MM.1S (cell line): Measurements from ENCODE around the gene KLK10.

Experiments used
- DNase-seq: peaks from one replicate; pipeline ENCODE4 v3.0.0-alpha.2; 2015
- H2AFZ ChIP-seq: fragments of 300-600 bp; sonication (generic); 2 replicates; pipeline ENCODE4 v1.6.0; 2016; ENCODE audit warnings: antibody characterized with exemption, low read length
- H3F3A ChIP-seq: fragments of 300-600 bp; sonication (generic); 2 replicates; pipeline ENCODE4 v1.6.1; 2016; ENCODE audit warnings: mild to moderate bottlenecking, antibody characterized with exemption, low read length, moderate library complexity, mixed read lengths; ENCODE audit not compliant: insufficient read depth
- H3K27ac ChIP-seq: fragments of 300-600 bp; sonication (generic); 2 replicates; pipeline ENCODE4 v1.5.1; 2016; ENCODE audit warnings: mild to moderate bottlenecking, low read length
- H3K27me3 ChIP-seq: fragments of 300-600 bp; sonication (generic); replicated peaks from 2 replicates; pipeline ENCODE4 v1.6.0; 2016; ENCODE audit warnings: low read length; ENCODE audit not compliant: insufficient read depth
- H3K36me3 ChIP-seq: fragments of 300-600 bp; sonication (generic); replicated peaks from 2 replicates; pipeline ENCODE4 v1.6.1; 2016; ENCODE audit warnings: mild to moderate bottlenecking, low read length, mixed read lengths; ENCODE audit not compliant: insufficient read depth
- H3K4me1 ChIP-seq: fragments of 300-600 bp; sonication (generic); 2 replicates; pipeline ENCODE4 v1.6.1; 2016; ENCODE audit warnings: low read length, mixed read lengths
- H3K4me2 ChIP-seq: fragments of 300-600 bp; sonication (generic); 2 replicates; pipeline ENCODE4 v1.6.0; 2016; ENCODE audit warnings: low read depth, low read length
- H3K4me3 ChIP-seq: fragments of 300-600 bp; sonication (generic); 2 replicates; pipeline ENCODE4 v1.5.1; 2016; ENCODE audit warnings: low read length, mixed read lengths
- H3K79me2 ChIP-seq: fragments of 300-600 bp; sonication (generic); 2 replicates; pipeline ENCODE4 v1.6.1; 2016; ENCODE audit warnings: mixed run types, low read length, mixed read lengths
- H3K9ac ChIP-seq: fragments of 300-600 bp; sonication (generic); 2 replicates; pipeline ENCODE4 v1.6.1; 2016; ENCODE audit warnings: low read length, mixed read lengths
- H3K9me2 ChIP-seq: fragments of 300-600 bp; sonication (generic); replicated peaks from 2 replicates; pipeline ENCODE4 v1.6.1; 2016; ENCODE audit warnings: mild to moderate bottlenecking, low read length, mixed read lengths; ENCODE audit not compliant: insufficient read depth
- H3K9me3 ChIP-seq: fragments of 300-600 bp; sonication (generic); replicated peaks from 2 replicates; pipeline ENCODE4 v1.6.1; 2016; ENCODE audit warnings: mild to moderate bottlenecking, low read length, mixed read lengths; ENCODE audit not compliant: insufficient read depth
- H4K20me1 ChIP-seq: fragments of 300-600 bp; sonication (generic); 2 replicates; pipeline ENCODE4 v1.6.1; 2016; ENCODE audit warnings: mild to moderate bottlenecking, low read length, moderate library complexity, mixed read lengths; ENCODE audit not compliant: insufficient read depth
- EZH2 ChIP-seq: fragments of 300-600 bp; sonication (generic); optimal IDR thresholded peaks from 2 replicates; pipeline ENCODE3; 2017; ENCODE audit warnings: low read depth, mild to moderate bottlenecking, antibody characterized with exemption, low read length, mixed read lengths
- EZH2phosphoT487 ChIP-seq: fragments of 300-600 bp; sonication (generic); IDR thresholded peaks from 2 replicates; pipeline ENCODE4 v1.6.1; 2018; ENCODE audit warnings: antibody characterized with exemption, low read length
- TF ChIP-seq, protein P1 (sequence below): fragments of 300-600 bp; sonication (generic); IDR thresholded peaks from 2 replicates; pipeline ENCODE4 v1.5.1; 2016; ENCODE audit warnings: antibody characterized with exemption, low read length, mixed read lengths

The KLK10 gene

DNA sequence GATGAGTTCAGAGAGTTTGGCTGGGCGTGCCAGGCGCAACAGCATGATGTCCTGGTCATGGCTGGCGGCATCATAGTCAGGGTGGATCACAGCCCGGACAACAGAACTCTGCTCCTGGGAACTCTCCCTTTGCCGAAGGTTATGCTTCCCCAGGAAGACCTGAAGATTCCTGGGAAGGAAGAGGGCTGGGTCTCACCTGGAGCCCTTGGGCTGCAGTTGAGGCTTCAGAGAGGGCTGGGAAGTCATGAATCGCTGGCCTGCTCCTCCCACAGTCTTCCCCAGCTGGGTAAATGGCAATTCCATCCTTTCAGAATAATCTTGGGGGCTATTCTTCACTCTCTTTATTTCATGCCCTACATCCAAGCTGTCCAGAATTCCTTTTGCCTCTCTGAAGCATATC lies 56.1 kb downstream of the KLK10 start:
- H3K9me2 ChIP-seq: no peaks in the 10 kb centered on the region
- no peaks in the 10 kb centered on the region for H4K20me1 ChIP-seq
- H3F3A ChIP-seq: no peaks in the 10 kb centered on the region
- no peak overlapping the region for H3K4me3 ChIP-seq
- no peak overlapping the region for H3K9ac ChIP-seq
- H3K79me2 ChIP-seq: no peaks in the 10 kb centered on the region
- H3K4me2 ChIP-seq: no peak overlapping the region
- no peaks in the 10 kb centered on the region for H3K9me3 ChIP-seq
- H3K36me3 ChIP-seq: no peaks in the 10 kb centered on the region
- H2AFZ ChIP-seq: no peak overlapping the region
- TF ChIP-seq, protein P1, sequence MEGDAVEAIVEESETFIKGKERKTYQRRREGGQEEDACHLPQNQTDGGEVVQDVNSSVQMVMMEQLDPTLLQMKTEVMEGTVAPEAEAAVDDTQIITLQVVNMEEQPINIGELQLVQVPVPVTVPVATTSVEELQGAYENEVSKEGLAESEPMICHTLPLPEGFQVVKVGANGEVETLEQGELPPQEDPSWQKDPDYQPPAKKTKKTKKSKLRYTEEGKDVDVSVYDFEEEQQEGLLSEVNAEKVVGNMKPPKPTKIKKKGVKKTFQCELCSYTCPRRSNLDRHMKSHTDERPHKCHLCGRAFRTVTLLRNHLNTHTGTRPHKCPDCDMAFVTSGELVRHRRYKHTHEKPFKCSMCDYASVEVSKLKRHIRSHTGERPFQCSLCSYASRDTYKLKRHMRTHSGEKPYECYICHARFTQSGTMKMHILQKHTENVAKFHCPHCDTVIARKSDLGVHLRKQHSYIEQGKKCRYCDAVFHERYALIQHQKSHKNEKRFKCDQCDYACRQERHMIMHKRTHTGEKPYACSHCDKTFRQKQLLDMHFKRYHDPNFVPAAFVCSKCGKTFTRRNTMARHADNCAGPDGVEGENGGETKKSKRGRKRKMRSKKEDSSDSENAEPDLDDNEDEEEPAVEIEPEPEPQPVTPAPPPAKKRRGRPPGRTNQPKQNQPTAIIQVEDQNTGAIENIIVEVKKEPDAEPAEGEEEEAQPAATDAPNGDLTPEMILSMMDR: no peak
- TF ChIP-seq EZH2phosphoT487 (no peak), EZH2 (no peak)
- no peak for DNase-seq
- no peaks in the 10 kb centered on the region for H3K4me1 ChIP-seq
- peaks cover 13% of the 10 kb centered on the region; the same call in 1 of the 2 replicates for H3K27me3 ChIP-seq
- no peak overlapping the region for H3K27ac ChIP-seq
